Gastrocnemius medialis (tissue), 4 donors: ENCODE results near the gene SSU72. TPM values are rescaled to one million over a fixed set of nuclear protein-coding genes. Genes with fewer than 3 reads are reported as not detected.
"Not testable (repeated sequence)": the region's sequence is repeated elsewhere in the genome, so short reads cannot be mapped to it uniquely, and the experiment has no call there.

Experiments
- ATAC-seq, 2 donors: fragments of 150-250 bp; one replicate each; pipeline ENCODE4 v1.9.1; 2016
- DNase-seq, 2 donors: peaks; one replicate each; pipeline ENCODE4 v3.0.0-alpha.2; 2019
- H3K27ac ChIP-seq, 4 donors: fragments of 200-600 bp; sonication (generic); 1 replicate in 1 of 4; 2 replicates in 3 of 4; pipeline ENCODE4 v1.5.1; 2016 to 2018; ENCODE audit warnings: mild to moderate bottlenecking in 2 of 4, moderate library complexity in 1 of 4
- H3K27me3 ChIP-seq, 3 donors: fragments of 200-600 bp; sonication (generic) in 2 of 3; 1 replicate in 1 of 3; 2 replicates in 2 of 3; pipeline versions ENCODE4 v1.5.1 to v1.6.0; 2016 to 2019; ENCODE audit warnings: mild to moderate bottlenecking in 1 of 3, moderate library complexity in 1 of 3
- H3K36me3 ChIP-seq, 2 donors: fragments of 200-600 bp; sonication (generic) in 1 of 2; one replicate each; pipeline ENCODE4 v1.5.1; 2017 to 2018
- H3K4me1 ChIP-seq, 2 donors: fragments of 200-600 bp; sonication (generic) in 1 of 2; one replicate each; pipeline ENCODE4 v1.5.1; 2016 to 2017; ENCODE audit warnings: mild to moderate bottlenecking in 2 of 2
- H3K4me3 ChIP-seq, 4 donors: fragments of 200-600 bp; sonication (generic) in 3 of 4; 1 replicate in 1 of 4; 2 replicates in 3 of 4; pipeline ENCODE4 v1.5.1; 2016 to 2019; ENCODE audit warnings: mild to moderate bottlenecking in 2 of 4
- H3K9me3 ChIP-seq, 3 donors: fragments of 200-600 bp; sonication (generic) in 2 of 3; 1 replicate in 1 of 3; 2 replicates in 2 of 3; pipeline ENCODE4 v1.5.1; 2016 to 2019
- CTCF ChIP-seq, 5 experiments: fragments of 450-650 bp in 3 of 5; fragments of 200-600 bp in 2 of 5; sonication (generic) in 2 of 5; IDR thresholded peaks in 4 of 5; conservative IDR thresholded peaks in 1 of 5; 1 replicate in 4 of 5; 2 replicates in 1 of 5; pipeline ENCODE4 v1.5.1; 2016 to 2019; ENCODE audit warnings: antibody characterized with exemption in 5 of 5, mild to moderate bottlenecking in 3 of 5, moderate library complexity in 3 of 5
- POLR2A ChIP-seq, 2 donors: fragments of 450-650 bp; IDR thresholded peaks; one replicate each; pipeline ENCODE4 v1.6.1; 2017; ENCODE audit warnings: antibody characterized with exemption in 2 of 2, mild to moderate bottlenecking in 2 of 2, moderate library complexity in 2 of 2
- in situ Hi-C, 4 donors: fragments of 200-750 bp; cut with MboI; loops; one replicate each; pipeline versions ENCODE4 v1.15.0 to v1.8.0; 2017; ENCODE audit warnings: low sequenced_read_pairs in 4 of 4
- intact Hi-C: fragments of 100-400 bp; cut with DNase I; formaldehyde crosslinking; loops from one replicate; pipeline ENCODE4 v1.15.1; 2023; ENCODE audit warnings: low total_unique reads
- total RNA-seq, 4 donors: library from RNA; depleted of rRNA; stranded (reverse); fragments of >200 nt; gene quantifications; one replicate each; pipeline versions ENCODE4 v1.1.0 to v1.2.3, GENCODE V29; 2016

Gene SSU72
- total RNA-seq, 4 donors from 2014 or later = 141 to 235 (median 208) TPM

- H3K36me3 ChIP-seq = peaks cover 0 to 3% of the 10 kb centered on the region in 2 donors
- H3K27me3 ChIP-seq = no peaks in the 10 kb centered on the region
- no peaks in the 10 kb centered on the region for H3K9me3 ChIP-seq
- peaks cover 6 to 13% of the 10 kb centered on the region in 2 donors for H3K4me1 ChIP-seq
- H3K27ac ChIP-seq = peak within 1 kb of the TSS; percentile 93 to 100 (median 96)
- DNase-seq (peak; percentile 97 to 98), ATAC-seq (peak; percentile 92 to 93)
- TF ChIP-seq CTCF (IDR thresholded peaks at IDR 0.05 in 4 of 5, conservative IDR thresholded peaks at IDR 0.05 in 1 of 5) = peak in 3 of 5 experiments; percentile 9 to 46 (median 27)
- TF ChIP-seq POLR2A (IDR thresholded peaks at IDR 0.05) = peak; percentile 84 to 91
- H3K4me3 ChIP-seq = peak within 1 kb of the TSS; percentile 81 to 99 (median 94)
- intact Hi-C loops = loop anchor here (1.0 to 5.0 kb wide), 3 partner anchors 40 to 106 kb away; partner anchors contain the start of genes ATAD3B, MIB2 and SSU72
- in situ Hi-C loops = no loop called here
These were observed 63.0 kb downstream of the SSU72 start, which contains the start of gene ATAD3A for GRCh38 chr1:1511533-1512285. Gene ATAD3A (plus strand): TSS chr1:1512162. CDS start chr1:1512269, 107 bp downstream.

- Histone ChIP-seq H3K4me3 (peak overlapping the region; percentile 81 to 99 (median 94)), H3K36me3 (peaks cover 0 to 3% of the 10 kb centered on the region in 2 donors), H3K27me3 (no peaks in the 10 kb centered on the region), H3K4me1 (peaks cover 8 to 16% of the 10 kb centered on the region in 2 donors), H3K27ac (peak overlapping the region; percentile 93 to 100 (median 96)), H3K9me3 (no peaks in the 10 kb centered on the region)
- DNase-seq (no peak), ATAC-seq (peak in 1 of 2 donors; percentile 5)
- TF ChIP-seq POLR2A (IDR thresholded peaks at IDR 0.05) = no peak
- in situ Hi-C loops = no loop called here
- intact Hi-C loops = loop anchor here (5.0 kb wide), 1 partner anchor 106 kb away; the partner anchor contains the start of gene MIB2
These were observed 63.6 kb downstream of the SSU72 start for GRCh38 chr1:1510912-1511532.

GRCh38 chr1:1509465-1509850, 65.2 kb downstream of the SSU72 start:
- H3K4me1 ChIP-seq = peaks cover 12 to 27% of the 10 kb centered on the region in 2 donors
- intact Hi-C loops = loop anchor here (5.0 to 10.0 kb wide), 2 partner anchors 135 to 162 kb away; partner anchors contain the start of genes AURKAIP1 and DVL1
- H3K27me3 ChIP-seq, H3K9me3 ChIP-seq, DNase-seq, H3K36me3 ChIP-seq, ATAC-seq, H3K4me3 ChIP-seq, in situ Hi-C loops: not testable (repeated sequence)
- H3K27ac ChIP-seq = peak overlapping the region in 2 of 4 donors; percentile 74 to 82

- H3K4me3 ChIP-seq = peak overlapping the region in 3 of 4 donors; percentile 7 to 24 (median 16)
- peak in 1 of 2 donors; percentile 64 for DNase-seq
- peak overlapping the region; percentile 69 to 82 (median 72) for H3K27ac ChIP-seq
- ATAC-seq = peak; percentile 31 to 45
- peaks cover 12 to 27% of the 10 kb centered on the region in 2 donors for H3K4me1 ChIP-seq
- H3K27me3 ChIP-seq, H3K36me3 ChIP-seq, in situ Hi-C loops, H3K9me3 ChIP-seq: not testable (repeated sequence)
- intact Hi-C loops = loop anchor here (5.0 to 10.0 kb wide), 2 partner anchors 134 to 162 kb away; partner anchors contain the start of genes AURKAIP1 and DVL1
- peak in 1 of 2 donors; percentile 13 for TF ChIP-seq POLR2A (IDR thresholded peaks at IDR 0.05)
These were observed 65.7 kb downstream of the SSU72 start for GRCh38 chr1:1508775-1509464.

- Histone ChIP-seq H3K27me3 (no peaks in the 10 kb centered on the region), H3K36me3 (no peaks in the 10 kb centered on the region), H3K4me1 (peaks cover 12 to 27% of the 10 kb centered on the region in 2 donors), H3K4me3 (no peak overlapping the region), H3K27ac (no peak overlapping the region), H3K9me3 (no peaks in the 10 kb centered on the region)
- TF ChIP-seq CTCF (IDR thresholded peaks at IDR 0.05 in 4 of 5, conservative IDR thresholded peaks at IDR 0.05 in 1 of 5) = no peak
- TF ChIP-seq POLR2A (IDR thresholded peaks at IDR 0.05) = no peak
- no peak for DNase-seq
- intact Hi-C loops (loop anchor here (5.0 to 10.0 kb wide), 2 partner anchors 133 to 160 kb away; partner anchors contain the start of genes AURKAIP1 and DVL1), in situ Hi-C loops (no loop called here)
- ATAC-seq = no peak
These were observed 67.4 kb downstream of the SSU72 start for GRCh38 chr1:1507305-1507704.

- in situ Hi-C loops, ATAC-seq, H3K27me3 ChIP-seq, H3K36me3 ChIP-seq, H3K9me3 ChIP-seq: not testable (repeated sequence)
- peaks cover 9 to 24% of the 10 kb centered on the region in 2 donors for H3K4me1 ChIP-seq
- H3K27ac ChIP-seq = peak overlapping the region; percentile 83 to 94 (median 86)
- peak overlapping the region in 2 of 4 donors; percentile 33 to 43 for H3K4me3 ChIP-seq
- peak in 1 of 2 donors; percentile 31 for DNase-seq
- intact Hi-C loops = loop anchor here (5.0 to 10.0 kb wide), 2 partner anchors 131 to 158 kb away; partner anchors contain the start of genes AURKAIP1 and DVL1
These were observed 68.9 kb downstream of the SSU72 start for GRCh38 chr1:1505801-1506200.
